GM10266 (cell line): ENCODE data around the gene MBLAC1.

Experiments used
- DNase-seq: peaks from one replicate; pipeline ENCODE4 v3.0.0; 2012; ENCODE audit errors: extremely low spot score
- CTCF ChIP-seq: IDR thresholded peaks from 2 replicates; pipeline ENCODE4 v1.5.1; 2012; ENCODE audit warnings: mild to moderate bottlenecking, low read depth; ENCODE audit not compliant: control insufficient read depth, insufficient read depth; ENCODE audit errors: missing control alignments

The MBLAC1 gene

GRCh38 chr7:100152404-100152803 is 25.6 kb downstream of the MBLAC1 start:
- no peak for TF ChIP-seq CTCF
- no peak for DNase-seq

GRCh38 chr7:100152937-100153666 is 26.3 kb downstream of the MBLAC1 start:
- no peak for DNase-seq
- no peak for TF ChIP-seq CTCF

- no peak for TF ChIP-seq CTCF
- DNase-seq = no peak
Measured at GRCh38 chr7:100153708-100154535, 27.2 kb downstream of the MBLAC1 start.

- no peak for DNase-seq
- no peak for TF ChIP-seq CTCF
Measured at GRCh38 chr7:100154651-100155491, 28.1 kb downstream of the MBLAC1 start.

- no peak for DNase-seq
- no peak for TF ChIP-seq CTCF
Measured at GRCh38 chr7:100155553-100156317, 29.0 kb downstream of the MBLAC1 start.

- no peak for TF ChIP-seq CTCF
- DNase-seq = no peak
Measured at GRCh38 chr7:100156331-100157068, 29.7 kb downstream of the MBLAC1 start.
